Measurements from ENCODE around the gene SGK2. TPM values are rescaled to one million over a fixed set of nuclear protein-coding genes. Genes with fewer than 3 reads are reported as not detected.
A peak's percentile ranks its signal among the peaks of the same experiment; 100 is the strongest.

SGK2 gene
- 45.6 and 46.5 TPM in 2 replicates for total RNA-seq (2022)
- percentile 63 among the genes with signal in this experiment for Bru-seq, nascent RNA
- BruChase-seq, experiment 1, labeled RNA remaining after a 6-hour chase, result percentile 73 among the genes with signal in this experiment
- percentile 64 among the genes with signal in this experiment for BruChase-seq, experiment 2, labeled RNA remaining after a 2-hour chase
- long read RNA-seq, transcript SGK2-203 (13 exons, 1,911 nt), result major isoform, 19 of 28 reads
- long read RNA-seq, partial matches to known transcripts, result 1 of 28 reads
- long read RNA-seq, other reads (novel, unspliced or antisense), result 7 of 28 reads

- Mint-ChIP-seq H3K27me3 (ENCODE audit: unreplicated experiment) (no peaks in the 10 kb centered on the region), H3K4me1 (ENCODE audit: low read depth, unreplicated experiment) (peaks cover 55% of the 10 kb centered on the region), H3K27ac (ENCODE audit: unreplicated experiment) (peak within 1 kb of the TSS; percentile 70), H3K36me3 (ENCODE audit: insufficient read depth, unreplicated experiment) (peaks cover 21% of the 10 kb centered on the region), H3K9me3 (ENCODE audit: low read depth, unreplicated experiment) (no peaks in the 10 kb centered on the region), H3K4me3 (ENCODE audit: low read depth, unreplicated experiment) (peak within 1 kb of the TSS; percentile 73)
- TSS peak; percentile 88 for BruUV-seq (replicated peaks)
- DNase-seq, result peak; percentile 90
- intact Hi-C loops (cut with micrococcal nuclease; ENCODE audit: unreplicated experiment), result loop anchor here (2.0 kb wide), 1 partner anchor 32 kb away; the partner anchor contains the start of gene IFT52
- CTCF ChIA-PET, result interaction anchor here (1.0 to 2.6 kb wide), 11 partner anchors 9 to 522 kb away, joined by 3 to 23 read pairs (median 6); partner anchors contain the start of gene IFT52
- no peak for TF ChIP-seq CTCF (IDR thresholded peaks at IDR 0.05; ENCODE audit: unreplicated experiment)
Measured at GRCh38 chr20:43558412-43559146, at the start of gene SGK2. TSS of gene SGK2 (plus strand) at chr20:43559027. CDS start at chr20:43566496, 7,469 bp downstream.

GRCh38 chr20:43511879-43512278, 46.9 kb upstream of the SGK2 start:
- CTCF ChIA-PET, result interaction anchor here (0.6 kb wide), 1 partner anchor 13 kb away, joined by 3 read pairs; no protein-coding TSS in a partner anchor
- DNase-seq, result no peak
- peaks cover 37% of the 10 kb centered on the region for H3K36me3 Mint-ChIP-seq (ENCODE audit: insufficient read depth, unreplicated experiment)
- TF ChIP-seq CTCF (IDR thresholded peaks at IDR 0.05; ENCODE audit: unreplicated experiment), result no peak
- no TSS peak for BruUV-seq (replicated peaks)
- no peaks in the 10 kb centered on the region for H3K9me3 Mint-ChIP-seq (ENCODE audit: low read depth, unreplicated experiment)
- peaks cover 23% of the 10 kb centered on the region for H3K4me1 Mint-ChIP-seq (ENCODE audit: low read depth, unreplicated experiment)
- intact Hi-C loops (cut with micrococcal nuclease; ENCODE audit: unreplicated experiment), result loop anchor here (5.0 kb wide), 1 partner anchor 55 kb away; the partner anchor contains the start of gene SRSF6
- no peak overlapping the region for H3K4me3 Mint-ChIP-seq (ENCODE audit: low read depth, unreplicated experiment)
- H3K27ac Mint-ChIP-seq (ENCODE audit: unreplicated experiment), result no peak overlapping the region
- H3K27me3 Mint-ChIP-seq (ENCODE audit: unreplicated experiment), result peaks cover 5% of the 10 kb centered on the region

- intact Hi-C loops (cut with micrococcal nuclease; ENCODE audit: unreplicated experiment), result loop anchor here (5.0 kb wide), 1 partner anchor 56 kb away; the partner anchor contains the start of gene SRSF6
- no peaks in the 10 kb centered on the region for H3K9me3 Mint-ChIP-seq (ENCODE audit: low read depth, unreplicated experiment)
- H3K4me1 Mint-ChIP-seq (ENCODE audit: low read depth, unreplicated experiment), result peaks cover 23% of the 10 kb centered on the region
- no peak for DNase-seq
- H3K4me3 Mint-ChIP-seq (ENCODE audit: low read depth, unreplicated experiment), result peak overlapping the region; percentile 97
- TF ChIP-seq CTCF (IDR thresholded peaks at IDR 0.05; ENCODE audit: unreplicated experiment), result no peak
- peak overlapping the region; percentile 89 for H3K27ac Mint-ChIP-seq (ENCODE audit: unreplicated experiment)
- H3K27me3 Mint-ChIP-seq (ENCODE audit: unreplicated experiment), result no peaks in the 10 kb centered on the region
- H3K36me3 Mint-ChIP-seq (ENCODE audit: insufficient read depth, unreplicated experiment), result peaks cover 32% of the 10 kb centered on the region
- CTCF ChIA-PET, result interaction anchor here (0.6 to 2.3 kb wide), 6 partner anchors 26 to 65 kb away, joined by 3 to 11 read pairs (median 6); partner anchors contain the start of genes SGK2 and SRSF6
- BruUV-seq (replicated peaks), result no TSS peak
Measured at GRCh38 chr20:43513372-43513930, 45.4 kb upstream of the SGK2 start.

All from Calu3 (cell line).